Upper lobe of left lung (tissue), 4 donors: ENCODE measurements around the gene HDAC5.

Experiments used
- EP300 ChIP-seq, 4 donors: sonication (generic); formaldehyde crosslinking; IDR thresholded peaks; one replicate each; pipeline ENCODE4 v1.5.1; 2017; ENCODE audit warnings: antibody characterized with exemption in 4 of 4, control low read depth in 2 of 4
- POLR2A ChIP-seq, 4 donors: fragments of 450-650 bp; IDR thresholded peaks; one replicate each; pipeline ENCODE4 v1.5.1; 2016 to 2017; ENCODE audit warnings: antibody characterized with exemption in 4 of 4, mild to moderate bottlenecking in 2 of 4
- POLR2AphosphoS5 ChIP-seq, 2 donors: sonication (generic); formaldehyde crosslinking; IDR thresholded peaks; one replicate each; pipeline ENCODE4 v1.5.1; 2017; ENCODE audit warnings: antibody characterized with exemption in 2 of 2
- TF ChIP-seq, protein P1 (sequence below), 6 experiments: fragments of 450-650 bp in 4 of 6; fragments of 200-600 bp in 2 of 6; sonication (generic) in 2 of 6; IDR thresholded peaks; one replicate each; pipeline ENCODE4 v1.5.1; 2016 to 2019; ENCODE audit warnings: antibody characterized with exemption in 6 of 6

DNA sequence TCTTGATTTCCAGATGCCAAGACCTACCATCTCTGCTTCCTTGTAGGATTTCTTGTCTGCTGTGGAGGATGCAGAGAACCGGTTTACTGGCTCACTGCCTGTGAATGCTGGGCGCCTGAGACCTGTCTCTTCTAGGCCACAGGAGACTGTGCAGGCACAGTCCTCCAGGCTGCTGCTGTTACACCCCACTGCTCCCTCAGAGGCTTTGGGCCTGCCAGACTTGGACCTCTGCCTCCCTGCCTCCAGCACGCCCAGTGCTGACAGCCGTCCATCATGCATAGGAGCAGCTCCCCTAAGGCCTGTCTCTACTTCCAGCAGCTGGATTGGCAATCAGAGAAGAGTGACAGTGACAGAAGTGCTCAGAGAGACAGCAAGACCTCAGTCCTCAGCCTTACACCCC lies 24.4 kb upstream of the HDAC5 start:
- no peak for TF ChIP-seq POLR2A (IDR thresholded peaks at IDR 0.05)
- TF ChIP-seq, protein P1, sequence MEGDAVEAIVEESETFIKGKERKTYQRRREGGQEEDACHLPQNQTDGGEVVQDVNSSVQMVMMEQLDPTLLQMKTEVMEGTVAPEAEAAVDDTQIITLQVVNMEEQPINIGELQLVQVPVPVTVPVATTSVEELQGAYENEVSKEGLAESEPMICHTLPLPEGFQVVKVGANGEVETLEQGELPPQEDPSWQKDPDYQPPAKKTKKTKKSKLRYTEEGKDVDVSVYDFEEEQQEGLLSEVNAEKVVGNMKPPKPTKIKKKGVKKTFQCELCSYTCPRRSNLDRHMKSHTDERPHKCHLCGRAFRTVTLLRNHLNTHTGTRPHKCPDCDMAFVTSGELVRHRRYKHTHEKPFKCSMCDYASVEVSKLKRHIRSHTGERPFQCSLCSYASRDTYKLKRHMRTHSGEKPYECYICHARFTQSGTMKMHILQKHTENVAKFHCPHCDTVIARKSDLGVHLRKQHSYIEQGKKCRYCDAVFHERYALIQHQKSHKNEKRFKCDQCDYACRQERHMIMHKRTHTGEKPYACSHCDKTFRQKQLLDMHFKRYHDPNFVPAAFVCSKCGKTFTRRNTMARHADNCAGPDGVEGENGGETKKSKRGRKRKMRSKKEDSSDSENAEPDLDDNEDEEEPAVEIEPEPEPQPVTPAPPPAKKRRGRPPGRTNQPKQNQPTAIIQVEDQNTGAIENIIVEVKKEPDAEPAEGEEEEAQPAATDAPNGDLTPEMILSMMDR (IDR thresholded peaks at IDR 0.05) = no peak
- no peak for TF ChIP-seq POLR2AphosphoS5 (IDR thresholded peaks at IDR 0.05)
- TF ChIP-seq EP300 (IDR thresholded peaks at IDR 0.05) = no peak
